ENCODE data around the gene EGR4.

DNA sequence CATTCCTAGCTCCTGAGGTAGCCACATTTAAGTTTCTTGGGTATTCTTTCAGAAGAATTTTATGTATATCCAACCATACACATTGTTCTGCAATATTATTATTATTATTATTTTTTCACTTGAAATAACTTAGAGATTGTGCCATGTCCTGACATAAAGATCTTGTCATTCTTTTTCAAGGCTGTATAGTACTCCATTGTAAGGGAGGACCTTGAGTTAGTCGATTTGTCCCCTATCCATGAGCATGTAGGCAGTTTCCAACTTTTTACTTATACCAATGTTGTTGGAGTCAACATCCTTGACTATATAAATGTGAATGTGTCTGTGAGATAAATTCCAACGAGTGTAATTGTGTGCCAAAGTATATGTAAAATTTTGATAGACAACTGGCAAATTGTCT, 891 bp upstream of the EGR4 start:
- TF ChIP-seq POLR2A (IDR thresholded peaks at IDR 0.05) (no peak), POLR2AphosphoS5 (IDR thresholded peaks at IDR 0.05; ENCODE audit: insufficient read depth in 1 of 2, low read depth in 1 of 2) (no peak)
- TF ChIP-seq, protein P1, sequence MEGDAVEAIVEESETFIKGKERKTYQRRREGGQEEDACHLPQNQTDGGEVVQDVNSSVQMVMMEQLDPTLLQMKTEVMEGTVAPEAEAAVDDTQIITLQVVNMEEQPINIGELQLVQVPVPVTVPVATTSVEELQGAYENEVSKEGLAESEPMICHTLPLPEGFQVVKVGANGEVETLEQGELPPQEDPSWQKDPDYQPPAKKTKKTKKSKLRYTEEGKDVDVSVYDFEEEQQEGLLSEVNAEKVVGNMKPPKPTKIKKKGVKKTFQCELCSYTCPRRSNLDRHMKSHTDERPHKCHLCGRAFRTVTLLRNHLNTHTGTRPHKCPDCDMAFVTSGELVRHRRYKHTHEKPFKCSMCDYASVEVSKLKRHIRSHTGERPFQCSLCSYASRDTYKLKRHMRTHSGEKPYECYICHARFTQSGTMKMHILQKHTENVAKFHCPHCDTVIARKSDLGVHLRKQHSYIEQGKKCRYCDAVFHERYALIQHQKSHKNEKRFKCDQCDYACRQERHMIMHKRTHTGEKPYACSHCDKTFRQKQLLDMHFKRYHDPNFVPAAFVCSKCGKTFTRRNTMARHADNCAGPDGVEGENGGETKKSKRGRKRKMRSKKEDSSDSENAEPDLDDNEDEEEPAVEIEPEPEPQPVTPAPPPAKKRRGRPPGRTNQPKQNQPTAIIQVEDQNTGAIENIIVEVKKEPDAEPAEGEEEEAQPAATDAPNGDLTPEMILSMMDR (IDR thresholded peaks at IDR 0.05), result no peak
